ENCODE measurements around the gene CCNI.

CCNI gene, protein sequence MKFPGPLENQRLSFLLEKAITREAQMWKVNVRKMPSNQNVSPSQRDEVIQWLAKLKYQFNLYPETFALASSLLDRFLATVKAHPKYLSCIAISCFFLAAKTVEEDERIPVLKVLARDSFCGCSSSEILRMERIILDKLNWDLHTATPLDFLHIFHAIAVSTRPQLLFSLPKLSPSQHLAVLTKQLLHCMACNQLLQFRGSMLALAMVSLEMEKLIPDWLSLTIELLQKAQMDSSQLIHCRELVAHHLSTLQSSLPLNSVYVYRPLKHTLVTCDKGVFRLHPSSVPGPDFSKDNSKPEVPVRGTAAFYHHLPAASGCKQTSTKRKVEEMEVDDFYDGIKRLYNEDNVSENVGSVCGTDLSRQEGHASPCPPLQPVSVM

DNA sequence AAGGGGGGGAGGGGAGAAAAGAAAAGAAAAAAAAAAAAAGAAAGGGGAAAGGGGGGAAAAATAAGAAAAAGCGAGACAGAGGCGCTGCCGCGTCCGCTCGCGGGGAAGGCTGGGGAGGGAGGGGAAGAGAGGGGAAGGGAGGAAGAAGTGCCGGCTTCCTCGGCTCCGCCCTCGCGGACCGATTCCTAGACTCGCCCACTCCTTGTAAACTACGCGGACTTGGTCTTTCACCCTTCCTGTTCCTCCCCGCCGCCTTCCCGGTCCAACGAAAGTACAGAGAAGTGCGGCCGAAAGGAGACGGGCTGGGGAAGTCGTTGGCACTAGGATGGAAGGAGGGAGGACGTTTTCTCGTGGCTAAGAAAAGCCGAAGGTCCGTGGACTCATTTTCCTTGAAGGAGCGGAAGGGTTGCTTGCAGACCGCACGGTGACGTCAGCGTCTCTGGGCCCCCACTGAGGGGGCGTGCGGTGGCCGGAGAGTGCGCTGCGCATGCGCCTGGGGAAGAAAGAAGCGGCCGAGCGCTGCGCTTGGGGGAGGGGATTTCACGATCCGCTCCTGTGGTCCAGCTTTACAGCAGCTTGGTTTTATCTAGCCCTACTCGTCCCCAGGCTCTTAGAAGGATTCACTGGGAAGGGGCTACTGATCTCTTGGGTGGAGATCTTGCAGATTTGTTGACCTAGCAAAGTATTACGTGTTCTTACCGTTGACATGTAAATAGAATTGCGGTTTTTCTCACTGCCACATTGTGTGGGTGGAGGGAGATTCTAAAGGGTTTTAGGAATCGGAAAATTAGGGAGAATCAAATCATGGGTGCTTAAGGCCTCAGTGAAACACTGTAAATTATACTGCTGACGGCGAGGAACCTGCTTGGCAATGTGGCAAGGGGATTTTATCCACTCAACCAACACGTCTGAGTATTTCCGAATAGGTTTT lies at the start of gene CCNI:
CCNI (minus strand) TSS at position 121 of the 931 bp plus-strand sequence. CDS start 9,627 bp downstream, outside the sequence.
- H3K36me3 ChIP-seq (ENCODE audit: insufficient read depth, low read length), result no peaks in the 10 kb centered on the region
- H3K9me3 ChIP-seq (ENCODE audit: control insufficient read depth, insufficient read depth, low read length), result no peaks in the 10 kb centered on the region
- peak within 1 kb of the TSS; percentile 97 for H3K9ac ChIP-seq (ENCODE audit: low read depth, low read length)
- H3K4me1 ChIP-seq (ENCODE audit: insufficient read depth, low read length), result no peaks in the 10 kb centered on the region; the same call in 1 of the 2 replicates

DNA sequence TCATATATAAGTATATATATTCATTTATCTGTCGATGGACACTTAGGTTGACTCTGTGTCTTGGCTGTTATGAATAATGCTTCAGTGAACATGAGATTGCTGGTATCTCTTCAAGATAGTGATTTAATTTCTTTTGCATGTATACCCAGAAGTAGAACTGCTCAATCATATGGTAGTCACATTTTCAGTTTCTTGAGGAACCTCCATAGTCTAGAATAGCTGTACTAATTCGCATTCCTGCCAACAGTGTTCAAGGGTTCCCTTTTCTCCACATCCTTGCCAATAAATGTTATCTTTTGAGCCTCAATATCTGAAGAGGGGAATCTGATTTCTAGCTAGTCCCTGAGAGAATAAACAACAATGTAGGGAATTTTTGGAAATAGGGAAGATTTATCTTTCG lies 48.8 kb upstream of the CCNI start:
- Histone ChIP-seq H3K4me1 (ENCODE audit: insufficient read depth, low read length) (peaks cover 10% of the 10 kb centered on the region; the same call in 1 of the 2 replicates), H3K36me3 (ENCODE audit: insufficient read depth, low read length) (no peaks in the 10 kb centered on the region), H3K9ac (ENCODE audit: low read depth, low read length) (no peak overlapping the region), H3K9me3 (ENCODE audit: control insufficient read depth, insufficient read depth, low read length) (no peaks in the 10 kb centered on the region)

DNA sequence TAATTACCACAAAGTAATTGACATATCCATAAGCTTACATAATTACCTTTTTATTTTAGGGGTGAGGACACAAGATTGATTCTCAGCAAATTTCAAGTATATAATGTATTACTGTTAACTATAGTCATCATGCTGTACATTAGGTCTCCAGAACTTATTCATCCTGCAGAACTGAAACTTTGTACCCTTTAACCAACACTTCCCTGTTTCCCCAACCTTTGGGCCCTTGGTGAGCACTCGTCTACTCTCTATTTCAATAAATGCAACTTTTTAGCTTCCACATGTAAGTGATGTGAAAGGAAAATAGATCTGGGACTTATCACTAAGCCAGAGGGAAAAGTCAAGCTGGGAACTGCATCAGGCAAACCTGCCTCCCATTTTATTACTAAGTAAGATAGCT lies 47.6 kb upstream of the CCNI start:
- H3K9ac ChIP-seq (ENCODE audit: low read depth, low read length), result no peak overlapping the region
- no peaks in the 10 kb centered on the region for H3K9me3 ChIP-seq (ENCODE audit: control insufficient read depth, insufficient read depth, low read length)
- no peaks in the 10 kb centered on the region for H3K36me3 ChIP-seq (ENCODE audit: insufficient read depth, low read length)
- peaks cover 10% of the 10 kb centered on the region; the same call in 1 of the 2 replicates for H3K4me1 ChIP-seq (ENCODE audit: insufficient read depth, low read length)

DNA sequence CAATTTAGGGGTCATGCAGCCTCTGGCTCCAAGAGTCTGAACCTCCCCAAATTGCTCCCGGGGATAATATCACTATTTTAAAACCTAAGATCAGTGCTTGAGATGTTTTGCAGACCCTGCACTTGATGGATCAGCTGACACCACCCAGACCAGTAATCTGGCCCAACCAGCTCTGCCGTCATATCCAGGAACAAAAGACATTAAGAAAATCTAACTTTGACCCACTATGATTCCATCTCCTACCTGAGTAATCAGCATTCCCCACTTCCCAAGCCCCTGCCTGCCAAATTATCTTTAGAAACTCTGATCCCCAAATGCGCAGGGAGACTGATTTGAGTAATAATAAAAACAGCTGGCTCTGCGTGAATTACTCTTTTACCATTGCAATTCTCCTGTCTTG lies 46.9 kb upstream of the CCNI start:
- Histone ChIP-seq H3K9me3 (ENCODE audit: control insufficient read depth, insufficient read depth, low read length) (no peaks in the 10 kb centered on the region), H3K4me1 (ENCODE audit: insufficient read depth, low read length) (peaks cover 10% of the 10 kb centered on the region; the same call in 1 of the 2 replicates), H3K36me3 (ENCODE audit: insufficient read depth, low read length) (no peaks in the 10 kb centered on the region), H3K9ac (ENCODE audit: low read depth, low read length) (no peak overlapping the region)

DNA sequence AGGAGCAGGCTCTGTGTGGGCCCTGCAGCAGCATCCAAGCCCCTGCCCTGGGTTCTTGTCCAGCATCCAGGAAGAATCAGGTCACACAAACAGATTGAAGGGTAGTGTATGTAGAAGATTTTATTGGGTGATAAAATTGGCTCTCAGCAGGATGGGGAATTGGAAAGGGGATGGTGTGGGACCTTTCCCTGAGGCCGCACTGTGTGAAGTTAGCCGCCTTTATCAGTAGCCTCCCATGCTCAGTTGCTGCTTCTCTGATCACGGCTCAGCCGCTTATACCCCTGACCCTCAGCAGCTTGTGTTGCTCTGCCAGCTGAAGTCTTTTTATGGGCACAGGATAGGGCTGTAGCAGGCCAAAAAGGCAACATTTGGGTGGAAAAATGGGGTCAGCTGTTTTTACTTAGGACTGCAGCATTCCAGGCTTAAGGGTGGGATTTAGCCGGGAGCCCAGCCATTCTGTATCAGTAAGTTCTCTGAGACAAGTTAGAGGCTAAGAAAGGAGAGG lies 46.0 kb upstream of the CCNI start:
- H3K4me1 ChIP-seq (ENCODE audit: insufficient read depth, low read length), result peaks cover 10% of the 10 kb centered on the region; the same call in 1 of the 2 replicates
- H3K9me3 ChIP-seq (ENCODE audit: control insufficient read depth, insufficient read depth, low read length), result no peaks in the 10 kb centered on the region
- H3K36me3 ChIP-seq (ENCODE audit: insufficient read depth, low read length), result no peaks in the 10 kb centered on the region
- H3K9ac ChIP-seq (ENCODE audit: low read depth, low read length), result no peak overlapping the region

DNA sequence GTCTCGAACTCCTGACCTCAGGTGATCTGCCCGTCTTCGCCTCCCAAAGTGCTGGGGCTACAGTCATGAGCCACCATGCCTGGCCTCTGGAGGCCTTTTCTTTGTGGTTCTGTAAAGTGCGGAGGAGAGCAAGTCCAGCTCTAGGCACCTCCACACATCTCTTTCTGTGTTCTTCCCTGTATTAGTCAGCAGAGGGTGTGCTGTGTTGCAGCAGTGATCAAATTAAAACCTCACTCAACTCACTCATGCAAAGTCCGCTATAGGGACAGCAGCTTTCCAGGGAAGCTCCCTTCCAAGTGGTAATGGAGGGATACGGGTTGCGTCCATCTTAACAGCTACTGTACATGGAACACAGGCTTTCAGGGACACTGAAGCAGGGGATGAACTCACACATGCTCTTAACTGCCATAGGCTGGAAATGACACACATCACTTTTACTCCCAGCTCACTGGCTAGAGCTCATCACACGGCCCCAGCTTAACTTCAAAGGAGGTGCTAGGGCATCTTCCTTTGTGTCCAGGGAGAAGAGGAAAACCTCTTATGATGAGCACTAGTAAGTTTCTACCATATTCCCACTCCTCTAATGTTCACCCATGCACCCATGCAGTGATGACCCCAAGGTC lies 45.2 kb upstream of the CCNI start:
- Histone ChIP-seq H3K9ac (ENCODE audit: low read depth, low read length) (no peak overlapping the region), H3K9me3 (ENCODE audit: control insufficient read depth, insufficient read depth, low read length) (no peaks in the 10 kb centered on the region), H3K4me1 (ENCODE audit: insufficient read depth, low read length) (peaks cover 10% of the 10 kb centered on the region; the same call in 1 of the 2 replicates), H3K36me3 (ENCODE audit: insufficient read depth, low read length) (no peaks in the 10 kb centered on the region)

DNA sequence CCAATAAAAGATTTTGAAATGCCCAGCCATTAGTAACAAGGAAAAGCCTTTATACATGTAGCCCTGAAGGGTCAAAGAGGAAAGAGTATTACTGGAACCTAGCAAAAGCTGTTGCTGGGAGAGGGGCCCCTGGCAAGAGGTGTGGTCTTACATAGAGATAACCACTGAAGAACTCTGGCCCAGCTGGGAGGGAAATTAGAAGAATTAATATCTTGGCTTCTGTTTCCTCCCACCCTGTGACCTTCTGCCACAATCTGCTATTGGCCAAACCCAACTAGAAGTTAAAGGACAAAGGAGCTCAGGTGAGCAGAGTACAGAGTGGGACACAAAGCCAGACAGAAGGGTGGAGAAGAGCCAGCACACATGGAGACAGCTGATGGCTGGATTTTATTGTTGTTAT lies 41.9 kb upstream of the CCNI start:
- Histone ChIP-seq H3K36me3 (ENCODE audit: insufficient read depth, low read length) (no peaks in the 10 kb centered on the region), H3K9me3 (ENCODE audit: control insufficient read depth, insufficient read depth, low read length) (no peaks in the 10 kb centered on the region)

DNA sequence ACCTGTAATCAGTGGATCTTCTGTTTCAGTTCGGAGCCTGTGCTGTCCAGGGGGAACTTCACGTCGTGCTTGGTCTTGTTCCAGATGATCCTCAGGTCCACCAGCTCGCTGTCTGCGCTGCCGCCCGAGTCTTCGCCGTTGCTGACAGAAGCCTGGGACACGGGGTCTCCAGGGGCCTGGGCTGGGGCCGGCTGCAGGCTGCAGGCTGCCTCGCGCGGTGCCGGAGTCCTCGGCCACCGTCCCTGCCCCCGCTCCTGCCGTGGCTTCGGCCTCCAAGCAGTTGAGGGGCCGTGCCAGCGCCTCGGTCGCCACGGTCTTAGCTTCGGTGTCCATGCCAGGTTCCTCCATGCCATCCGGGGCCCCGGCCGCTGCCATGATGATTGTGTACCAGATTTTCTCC lies 37.3 kb upstream of the CCNI start:
- Histone ChIP-seq H3K9me3 (ENCODE audit: control insufficient read depth, insufficient read depth, low read length) (no peaks in the 10 kb centered on the region), H3K36me3 (ENCODE audit: insufficient read depth, low read length) (no peaks in the 10 kb centered on the region), H3K4me1 (ENCODE audit: insufficient read depth, low read length) (no peaks in the 10 kb centered on the region), H3K9ac (ENCODE audit: low read depth, low read length) (no peak overlapping the region)

More for the DNA sequence above, 41.9 kb upstream of the CCNI start:
- H3K4me1 ChIP-seq (ENCODE audit: insufficient read depth, low read length), result no peaks in the 10 kb centered on the region; the same call in 1 of the 2 replicates
- no peak overlapping the region for H3K9ac ChIP-seq (ENCODE audit: low read depth, low read length)

DNA sequence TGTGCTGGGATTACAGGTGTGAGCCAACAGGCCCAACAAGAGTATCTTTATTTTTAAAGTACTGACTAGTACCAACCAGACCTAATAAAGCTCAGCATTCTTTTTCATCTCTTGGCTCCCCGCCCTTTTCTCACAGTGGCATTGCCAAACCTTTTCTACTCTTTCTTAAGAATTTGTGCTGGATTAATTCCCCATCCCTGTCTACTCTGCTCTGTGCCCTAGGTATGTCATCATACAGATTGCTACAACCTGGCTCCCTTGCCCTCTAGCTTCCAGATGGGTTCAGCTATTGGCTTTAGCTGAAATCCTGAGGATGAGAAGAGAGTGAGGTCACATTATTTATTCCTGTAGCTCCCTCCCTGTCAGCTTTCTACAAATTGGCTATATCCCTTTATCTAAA lies 34.9 kb upstream of the CCNI start:
- Histone ChIP-seq H3K36me3 (ENCODE audit: insufficient read depth, low read length) (no peaks in the 10 kb centered on the region), H3K9ac (ENCODE audit: low read depth, low read length) (no peak overlapping the region)

DNA sequence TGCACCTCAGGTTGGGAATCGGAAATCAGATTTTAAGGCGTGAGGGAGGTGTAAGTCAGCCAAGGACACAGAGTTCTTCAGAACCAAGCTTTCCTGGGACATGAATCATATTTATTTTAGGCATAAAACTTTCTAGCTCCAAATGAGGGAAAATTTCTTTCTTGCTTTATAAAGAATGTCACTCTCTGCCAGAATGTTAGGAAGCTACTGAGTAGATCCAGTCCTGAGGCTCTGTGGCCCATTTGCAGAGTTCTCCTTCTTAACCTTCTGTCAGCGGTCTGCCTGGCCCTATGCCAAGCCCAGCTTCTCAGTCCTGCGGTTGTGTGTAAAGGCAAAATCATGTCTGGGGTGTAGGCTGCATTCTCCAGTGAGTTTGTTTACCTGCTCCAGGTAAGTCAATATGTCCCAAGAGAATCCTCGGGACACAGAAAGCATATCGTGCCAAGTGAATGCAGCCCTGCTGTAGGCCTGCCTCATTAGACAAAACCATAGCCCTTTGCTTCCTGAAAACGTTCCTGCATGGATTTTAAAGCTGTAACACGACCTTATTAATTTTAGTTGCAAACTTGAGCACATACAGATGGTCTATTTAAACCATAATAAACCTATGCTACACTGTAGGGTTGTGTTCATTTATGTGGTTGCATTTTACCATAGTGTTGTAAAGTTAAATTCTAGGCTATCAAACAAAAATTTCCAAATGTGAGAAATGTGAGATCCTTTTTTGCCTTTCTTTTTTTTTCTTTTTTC lies 29.2 kb upstream of the CCNI start:
- H3K9ac ChIP-seq (ENCODE audit: low read depth, low read length), result no peak overlapping the region
- no peaks in the 10 kb centered on the region for H3K36me3 ChIP-seq (ENCODE audit: insufficient read depth, low read length)
- peaks cover 5% of the 10 kb centered on the region; the same call in 1 of the 2 replicates for H3K4me1 ChIP-seq (ENCODE audit: insufficient read depth, low read length)
- no peaks in the 10 kb centered on the region for H3K9me3 ChIP-seq (ENCODE audit: control insufficient read depth, insufficient read depth, low read length)

More for the DNA sequence above, 34.9 kb upstream of the CCNI start:
- H3K9me3 ChIP-seq (ENCODE audit: control insufficient read depth, insufficient read depth, low read length), result no peaks in the 10 kb centered on the region
- no peaks in the 10 kb centered on the region for H3K4me1 ChIP-seq (ENCODE audit: insufficient read depth, low read length)

DNA sequence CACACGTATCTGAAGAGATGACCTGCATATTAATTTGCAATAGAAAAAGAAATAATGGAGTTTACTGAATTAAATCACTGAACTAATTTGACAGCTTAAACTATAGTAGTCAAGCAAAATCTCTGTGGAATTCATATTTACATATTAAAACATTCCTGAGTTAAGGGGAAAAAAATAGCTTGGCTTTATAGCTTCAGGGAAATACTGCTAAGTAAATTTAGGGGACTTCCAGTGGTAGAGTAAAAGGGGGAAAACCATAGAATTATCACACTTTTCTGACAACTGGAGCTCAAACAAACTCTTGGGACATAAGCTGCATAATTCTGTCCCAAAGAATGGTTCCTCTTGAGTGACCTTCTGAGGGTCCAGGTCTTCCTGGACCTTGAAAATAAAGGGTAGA lies 28.6 kb upstream of the CCNI start:
- Histone ChIP-seq H3K4me1 (ENCODE audit: insufficient read depth, low read length) (peaks cover 5% of the 10 kb centered on the region; the same call in 1 of the 2 replicates), H3K9me3 (ENCODE audit: control insufficient read depth, insufficient read depth, low read length) (no peaks in the 10 kb centered on the region), H3K36me3 (ENCODE audit: insufficient read depth, low read length) (no peaks in the 10 kb centered on the region), H3K9ac (ENCODE audit: low read depth, low read length) (no peak overlapping the region)

DNA sequence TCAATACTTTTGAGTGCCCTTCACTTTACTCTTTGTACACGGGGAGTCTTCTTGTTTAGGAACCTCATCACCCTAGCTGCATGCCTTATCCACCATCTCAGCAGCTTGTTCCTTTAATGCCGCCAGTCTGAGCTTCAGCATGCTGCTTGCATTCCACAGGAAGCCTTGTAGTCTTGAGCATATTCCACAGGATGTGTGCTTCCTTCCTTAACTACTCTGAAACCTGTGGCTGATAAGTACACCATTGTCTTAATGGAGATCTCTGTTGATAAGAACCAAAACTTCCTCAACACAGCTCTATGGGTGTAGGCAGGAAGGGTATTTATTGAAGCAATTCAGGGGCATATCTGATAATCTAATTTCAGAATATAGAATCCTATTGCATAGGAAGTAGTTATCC lies 24.4 kb upstream of the CCNI start:
- H3K36me3 ChIP-seq (ENCODE audit: insufficient read depth, low read length), result no peaks in the 10 kb centered on the region
- no peak overlapping the region for H3K9ac ChIP-seq (ENCODE audit: low read depth, low read length)
- H3K9me3 ChIP-seq (ENCODE audit: control insufficient read depth, insufficient read depth, low read length), result no peaks in the 10 kb centered on the region
- peaks cover 5% of the 10 kb centered on the region; the same call in 1 of the 2 replicates for H3K4me1 ChIP-seq (ENCODE audit: insufficient read depth, low read length)

DNA sequence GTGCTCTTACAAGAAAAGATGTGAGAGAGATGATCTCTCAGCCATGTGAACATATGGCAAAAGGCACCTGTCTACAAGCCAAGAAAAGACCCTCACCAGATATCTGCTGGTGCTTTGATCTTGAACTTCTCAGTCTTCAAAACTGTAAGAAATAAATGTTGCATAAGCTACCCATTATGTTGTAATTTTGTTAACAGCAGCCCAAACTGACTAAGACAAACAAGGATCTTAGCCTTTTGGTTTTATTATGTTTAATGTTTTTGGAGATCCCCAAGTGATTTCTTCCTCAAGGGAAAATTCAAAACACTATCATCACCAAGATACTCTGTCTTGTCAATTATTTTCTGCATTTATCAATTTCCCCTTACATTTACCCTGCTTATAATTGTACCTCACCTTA lies 21.8 kb upstream of the CCNI start:
- peaks cover 5% of the 10 kb centered on the region; the same call in 1 of the 2 replicates for H3K4me1 ChIP-seq (ENCODE audit: insufficient read depth, low read length)
- H3K9ac ChIP-seq (ENCODE audit: low read depth, low read length), result no peak overlapping the region
- no peaks in the 10 kb centered on the region for H3K36me3 ChIP-seq (ENCODE audit: insufficient read depth, low read length)
- no peaks in the 10 kb centered on the region for H3K9me3 ChIP-seq (ENCODE audit: control insufficient read depth, insufficient read depth, low read length)

All from ES-I3 (cell line).